Measurements from ENCODE around the gene BACE1. TPM values are rescaled to one million over a fixed set of nuclear protein-coding genes. Genes with fewer than 3 reads are reported as not detected.

BACE1 gene
- total and polyA plus RNA-seq, 2 of the 13 experiments (the other 11 are each of a cell fraction or from before 2014, with no cell fraction given), result 7.5 to 17.9 TPM

GRCh38 chr11:117327567-117328374, 11.7 kb upstream of the BACE1 start, which contains the start of gene CEP164 (continued):
- TF ChIP-seq ZNF770 (CRISPR knock-in tag; IDR thresholded peaks at IDR 0.05) (no peak), PHF5A (CRISPR knock-in tag; IDR thresholded peaks at IDR 0.05; ENCODE audit: low read depth, unreplicated experiment) (peak; percentile 26), FOXP1 (IDR thresholded peaks at IDR 0.05) (no peak), FOXP1 (CRISPR knock-in tag; IDR thresholded peaks at IDR 0.05) (0 out of 2 replicates have a peak, but pooled peaks have one; percentile 8), ERF (CRISPR knock-in tag; IDR thresholded peaks at IDR 0.05) (peak; percentile 41; the same call in 1 of the 2 replicates), ZNF83 (CRISPR knock-in tag; IDR thresholded peaks at IDR 0.05; ENCODE audit: borderline replicate concordance) (no peak), PRDM10 (CRISPR knock-in tag; IDR thresholded peaks at IDR 0.05; ENCODE audit: low read depth) (0 out of 2 replicates have a peak, but pooled peaks have one; percentile 18), ZFY (CRISPR knock-in tag; IDR thresholded peaks at IDR 0.05) (peak; percentile 49), ZNF414 (CRISPR knock-in tag; IDR thresholded peaks at IDR 0.05) (peak; percentile 21; the same call in 1 of the 2 replicates), KLF16 (CRISPR knock-in tag; IDR thresholded peaks at IDR 0.05) (peak in 1 of 2 experiments; percentile 18; a peak in 1 of 4 replicates), ZHX2 (IDR thresholded peaks at IDR 0.05; ENCODE audit: low read depth) (no peak), ZHX2 (CRISPR knock-in tag; IDR thresholded peaks at IDR 0.05; ENCODE audit: borderline replicate concordance) (no peak), ZFP91 (CRISPR knock-in tag; IDR thresholded peaks at IDR 0.05; ENCODE audit: borderline replicate concordance) (peak; percentile 64; the same call in 1 of the 2 replicates), AHR (CRISPR knock-in tag; IDR thresholded peaks at IDR 0.05) (no peak)
